SIG-M5 (cell line): ENCODE results near the gene HEY2.

ENCODE experiments used
- DNase-seq: peaks from one replicate; lab custom pipeline; 2025; lab: John Stamatoyannopoulos, UW

Gene HEY2

DNA sequence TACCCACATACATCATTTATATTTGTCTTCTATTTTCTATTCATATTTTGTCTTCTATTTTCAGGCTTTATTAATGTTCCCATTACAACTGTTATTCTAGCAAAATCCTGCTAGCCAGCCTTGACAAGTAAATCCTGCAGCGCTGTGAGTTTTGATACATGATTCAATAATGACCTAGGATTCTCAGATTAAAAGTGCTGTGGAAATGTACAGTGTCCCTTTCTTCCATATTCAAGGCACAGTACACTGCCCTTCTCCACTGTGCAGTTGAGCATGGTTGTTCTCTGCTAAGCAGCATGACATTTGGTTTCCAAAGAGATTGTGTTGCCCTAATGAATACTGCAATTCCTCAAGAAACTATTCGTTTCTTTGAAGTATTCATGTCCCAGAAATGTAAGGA, 5.8 kb upstream of the HEY2 start:
- DNase-seq = no peak

DNA sequence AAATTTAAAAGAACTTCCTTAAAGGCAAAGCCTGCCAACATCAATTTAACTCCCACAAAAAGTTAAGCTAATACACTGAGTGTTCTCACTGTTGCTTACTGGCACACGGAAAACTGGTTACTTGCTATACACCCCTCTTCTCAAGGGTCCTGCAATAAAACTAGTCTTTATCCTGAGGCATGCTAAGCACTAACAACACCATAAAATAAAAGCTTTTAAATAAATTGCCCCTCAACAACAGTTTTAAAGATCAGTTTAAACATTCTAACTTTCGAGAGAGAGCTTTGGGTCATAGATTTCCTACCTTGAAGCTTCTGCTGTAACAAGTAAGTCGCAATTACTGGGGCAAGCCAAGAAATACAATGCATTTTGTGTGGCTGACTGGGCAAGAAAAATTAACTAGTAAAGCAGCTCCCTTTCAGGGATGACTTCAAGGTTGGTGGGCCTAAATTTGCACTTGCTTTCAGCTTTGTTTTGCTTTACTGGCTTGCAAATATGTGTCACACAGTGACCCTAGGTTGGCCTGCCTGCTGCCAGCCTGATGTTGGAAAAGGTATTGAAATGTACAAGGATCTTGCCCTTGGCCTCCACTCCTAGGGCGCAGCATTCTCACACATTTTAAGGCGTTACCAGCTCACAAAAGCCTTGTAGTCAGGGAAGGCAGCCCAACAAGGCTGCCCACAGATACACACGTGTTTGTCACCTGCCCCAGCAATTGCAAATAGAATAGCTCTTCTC, 4.0 kb upstream of the HEY2 start:
- no peak for DNase-seq

DNA sequence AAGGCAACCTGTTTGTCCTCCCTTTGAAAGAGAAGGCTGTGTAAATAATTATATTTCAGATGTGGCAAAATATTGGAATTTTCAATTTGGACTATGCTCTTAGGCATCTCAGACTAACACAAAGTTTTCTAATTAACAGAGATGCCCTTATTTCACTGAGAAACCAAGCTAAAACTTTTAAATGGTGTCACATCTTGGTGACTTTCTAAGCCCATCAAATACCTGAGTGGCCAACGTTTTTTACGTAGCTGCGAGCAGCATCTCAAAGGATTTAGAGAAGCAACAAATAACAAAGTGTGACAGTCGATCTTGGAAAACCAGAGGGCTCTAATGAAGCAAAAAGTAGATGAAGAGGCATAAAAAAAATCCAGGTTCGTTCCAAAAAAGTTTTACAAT, 3.4 kb upstream of the HEY2 start:
- no peak for DNase-seq

DNA sequence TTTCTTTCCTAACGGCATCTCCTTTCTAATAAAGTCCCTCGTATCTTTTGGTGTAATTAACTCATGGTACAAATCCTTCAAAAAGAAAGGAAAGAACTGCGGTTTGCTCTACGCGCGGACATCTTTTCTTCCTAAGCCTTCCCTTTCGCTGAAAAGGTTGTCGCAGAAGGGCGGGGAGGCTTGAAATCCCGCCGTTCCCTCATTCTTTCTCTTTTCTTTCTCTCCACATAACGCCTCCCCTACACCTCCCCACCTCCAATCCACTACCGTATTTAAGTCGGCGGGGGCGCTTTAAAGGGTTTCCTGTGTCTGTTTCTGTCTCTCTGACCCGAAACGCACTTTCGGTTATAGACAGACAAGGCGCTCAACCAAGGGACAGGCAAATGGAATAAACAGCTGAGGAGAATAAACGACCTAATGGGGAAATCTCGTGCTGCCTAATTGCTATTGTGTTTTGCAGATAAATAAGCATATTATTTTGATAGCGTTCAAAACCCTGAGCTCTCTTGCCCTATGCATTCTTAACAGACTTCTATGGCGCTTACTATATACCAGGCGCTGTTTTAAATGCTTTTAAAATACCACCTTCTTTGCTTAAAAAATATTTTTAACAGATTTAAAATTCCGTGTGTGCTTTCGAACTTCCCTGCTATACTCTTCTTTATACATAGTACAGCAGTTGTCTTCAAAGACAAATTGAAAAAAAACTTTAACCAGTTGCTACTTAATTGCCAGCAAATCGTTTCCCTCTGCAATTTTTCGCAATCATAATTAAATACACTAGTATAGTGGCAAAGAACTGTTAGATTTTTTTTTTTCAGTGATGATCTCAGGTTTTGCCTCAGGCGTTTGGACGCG, 2.5 kb upstream of the HEY2 start:
- no peak for DNase-seq

DNA sequence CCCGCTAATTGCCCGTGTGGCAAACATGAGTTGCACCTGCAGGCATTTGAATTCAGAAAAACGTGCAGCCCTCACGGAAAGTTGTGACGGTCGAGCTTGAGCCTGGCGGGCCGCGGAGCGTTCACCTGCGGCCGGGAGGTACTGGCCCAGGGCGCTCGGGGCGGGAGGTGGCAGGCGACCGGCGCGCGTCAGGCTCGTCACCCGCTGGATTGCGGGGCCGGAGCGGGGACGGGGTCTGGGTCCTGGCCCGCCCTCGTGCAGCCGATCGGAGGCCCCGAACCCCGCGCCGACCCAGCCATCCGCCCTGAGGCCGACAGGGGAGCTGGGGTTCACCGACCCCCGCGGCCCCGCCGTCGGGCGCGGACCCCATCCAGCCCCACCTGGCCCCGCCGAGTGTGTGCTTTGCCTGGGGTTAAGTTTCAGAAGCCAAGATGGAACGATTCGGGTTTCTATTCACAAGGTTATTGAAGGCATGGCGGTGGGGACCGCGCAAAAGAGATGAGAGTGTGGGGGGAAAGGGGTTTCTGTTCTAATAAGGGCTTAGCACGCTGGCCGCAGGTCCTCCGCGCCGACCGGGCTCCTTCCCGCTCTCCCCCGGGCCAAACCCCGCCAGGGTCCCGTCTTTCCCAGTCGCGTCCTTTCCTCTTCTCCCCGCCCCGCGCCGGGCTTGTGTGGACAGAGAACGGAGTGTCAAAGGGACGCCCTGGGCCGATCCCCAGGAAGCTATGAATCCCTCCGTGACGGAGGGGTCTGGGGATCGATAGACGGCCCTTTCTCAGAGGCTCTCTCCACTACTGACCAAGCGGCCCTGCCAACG, 1.6 kb upstream of the HEY2 start:
- DNase-seq = no peak

DNA sequence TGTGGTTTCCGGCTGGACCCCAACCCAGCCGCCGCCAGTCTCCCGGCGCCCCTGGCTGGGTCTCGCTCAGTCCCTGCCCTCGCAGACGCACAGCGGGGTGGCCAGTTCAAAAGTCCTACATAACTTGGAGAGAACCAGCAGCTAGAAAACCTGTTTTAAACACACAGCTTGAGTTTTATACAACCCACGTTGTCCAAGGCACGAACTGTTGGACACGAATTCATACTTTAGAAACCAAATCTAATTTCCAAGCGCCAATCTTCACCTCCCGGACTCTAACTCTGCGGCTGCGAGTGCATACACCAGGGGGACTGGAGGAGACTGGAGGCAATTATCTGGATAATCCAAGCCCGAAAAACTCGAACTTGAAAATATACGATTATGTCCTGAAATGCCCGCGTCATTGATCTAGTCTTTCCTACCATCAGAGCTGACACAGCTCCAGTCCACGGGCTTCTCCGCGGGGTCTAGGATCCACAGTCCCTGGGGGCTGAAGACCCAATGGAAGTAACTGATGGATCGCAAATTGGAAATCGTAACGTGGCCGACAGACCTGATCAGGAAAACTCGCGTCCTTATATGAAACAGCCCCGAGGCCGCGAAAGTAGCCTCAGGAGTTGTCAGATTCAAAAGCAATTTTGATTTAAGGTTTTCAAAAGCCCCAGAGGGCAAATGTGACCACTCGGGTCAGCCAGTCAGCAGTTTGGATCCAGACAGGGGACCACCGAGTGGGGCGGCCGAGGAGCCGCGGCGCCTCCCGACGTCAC, 843 bp upstream of the HEY2 start:
- no peak for DNase-seq

DNA sequence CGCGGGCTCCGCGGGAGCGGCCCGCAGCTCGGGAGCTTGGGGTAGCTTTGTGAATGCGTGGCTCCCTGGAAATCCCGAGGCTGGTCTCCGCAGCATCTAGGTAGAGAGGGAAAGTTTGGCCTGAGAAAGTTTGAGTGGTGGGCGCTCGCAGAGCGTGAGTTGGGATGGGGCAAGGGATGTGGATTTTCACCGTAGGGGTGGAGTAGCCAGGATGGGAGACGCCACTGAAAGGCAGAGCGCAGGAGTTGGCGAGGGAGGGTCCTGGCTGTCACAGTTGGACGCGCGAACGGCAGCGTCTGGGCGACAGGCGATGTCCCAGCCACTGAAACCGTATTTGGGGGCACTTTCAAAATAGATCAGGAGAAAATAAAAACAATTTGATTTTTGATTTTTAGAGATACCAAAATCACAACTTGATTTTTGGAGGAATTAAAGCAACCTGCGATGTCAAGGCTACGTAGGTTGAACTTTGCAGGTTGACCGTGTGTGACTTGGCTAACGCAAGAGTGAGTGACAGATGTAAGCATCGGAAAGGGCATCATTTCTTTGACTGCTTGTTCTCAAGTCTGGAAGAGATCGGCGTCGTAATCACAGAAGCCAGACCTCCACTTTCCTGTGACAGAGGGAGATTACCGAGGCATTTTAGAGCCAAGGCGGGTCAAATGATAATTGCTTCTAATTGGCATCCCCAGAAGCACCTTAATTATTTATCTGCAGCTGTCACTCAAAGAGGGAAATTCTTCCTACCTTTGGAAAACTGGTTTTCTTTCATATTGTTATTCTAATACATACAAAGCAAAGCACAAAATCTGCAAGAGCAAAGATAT, 646 bp downstream of the HEY2 start:
- DNase-seq = no peak

DNA sequence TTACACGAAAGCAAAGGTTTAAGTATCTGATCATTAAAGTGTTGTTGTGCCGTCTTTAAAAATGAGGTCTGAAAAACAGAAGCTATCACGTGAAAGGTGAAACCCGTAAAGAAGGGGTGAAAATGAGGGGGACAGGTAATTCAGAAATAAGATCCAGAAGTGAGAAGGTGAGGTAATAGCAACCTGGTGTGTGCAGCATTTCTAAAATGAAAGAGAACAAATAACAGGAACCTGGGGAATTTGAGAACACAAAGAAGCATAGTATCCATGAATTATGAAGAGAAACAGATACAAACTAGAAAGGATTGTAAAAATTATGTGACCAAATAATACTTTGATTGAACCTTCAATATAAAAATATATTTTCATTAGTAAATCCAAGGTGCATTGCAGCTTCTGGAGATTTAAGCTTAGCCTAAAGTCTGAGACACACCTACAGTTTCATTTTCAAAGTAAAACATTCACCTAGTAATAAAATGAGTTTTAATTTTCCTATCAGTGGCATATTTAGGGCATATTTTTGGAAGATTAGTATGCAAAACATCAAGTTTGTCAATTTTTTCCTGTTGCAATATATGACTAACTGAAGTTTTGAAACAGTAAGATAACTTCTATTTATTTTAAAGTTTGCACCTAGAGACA, 1.4 kb downstream of the HEY2 start:
- DNase-seq = no peak

DNA sequence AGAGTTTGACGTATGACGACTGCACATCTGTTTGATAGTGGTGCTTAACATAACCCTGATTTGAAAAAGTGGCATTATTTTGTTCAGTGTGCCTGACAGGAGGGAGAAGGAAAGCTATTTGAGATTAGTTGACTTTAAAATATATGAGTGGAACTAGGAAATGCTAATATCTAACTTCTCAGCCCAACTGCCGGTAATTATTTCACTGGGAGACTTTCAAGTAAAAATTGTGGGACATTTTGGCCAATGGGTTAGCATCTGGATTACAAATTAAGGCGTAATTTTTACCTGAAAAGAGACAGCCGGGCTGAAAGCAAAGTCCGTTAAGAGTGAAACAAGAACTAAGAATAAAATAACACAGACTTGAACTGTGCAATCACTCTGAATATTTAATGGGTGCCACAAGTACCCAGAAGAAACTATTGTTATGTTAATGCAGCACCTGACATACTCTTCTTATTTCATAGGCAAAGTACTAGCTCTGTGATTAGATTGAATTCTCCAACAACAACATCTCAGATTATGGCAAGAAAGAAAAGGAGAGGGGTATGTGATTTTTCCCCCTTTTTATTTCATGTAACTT, 2.0 kb downstream of the HEY2 start:
- no peak for DNase-seq

DNA sequence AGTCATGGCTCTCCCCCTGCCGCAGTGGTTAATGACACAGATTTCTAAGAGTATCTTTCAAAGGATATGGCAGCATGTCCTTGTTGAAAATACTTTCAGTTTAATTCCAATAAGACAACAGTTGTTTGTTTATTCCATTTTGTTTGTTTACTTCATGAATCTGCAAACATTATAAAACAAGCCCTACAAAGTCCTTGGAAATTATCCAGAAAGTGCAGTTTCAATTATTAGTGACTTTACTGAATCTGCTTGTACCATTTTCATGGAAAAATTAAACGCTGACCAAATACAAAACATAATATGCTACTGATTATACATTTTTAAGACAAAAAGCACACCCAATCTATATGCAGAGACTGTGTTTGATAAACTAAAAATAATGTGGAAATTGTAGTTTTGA, 3.3 kb downstream of the HEY2 start:
- no peak for DNase-seq

DNA sequence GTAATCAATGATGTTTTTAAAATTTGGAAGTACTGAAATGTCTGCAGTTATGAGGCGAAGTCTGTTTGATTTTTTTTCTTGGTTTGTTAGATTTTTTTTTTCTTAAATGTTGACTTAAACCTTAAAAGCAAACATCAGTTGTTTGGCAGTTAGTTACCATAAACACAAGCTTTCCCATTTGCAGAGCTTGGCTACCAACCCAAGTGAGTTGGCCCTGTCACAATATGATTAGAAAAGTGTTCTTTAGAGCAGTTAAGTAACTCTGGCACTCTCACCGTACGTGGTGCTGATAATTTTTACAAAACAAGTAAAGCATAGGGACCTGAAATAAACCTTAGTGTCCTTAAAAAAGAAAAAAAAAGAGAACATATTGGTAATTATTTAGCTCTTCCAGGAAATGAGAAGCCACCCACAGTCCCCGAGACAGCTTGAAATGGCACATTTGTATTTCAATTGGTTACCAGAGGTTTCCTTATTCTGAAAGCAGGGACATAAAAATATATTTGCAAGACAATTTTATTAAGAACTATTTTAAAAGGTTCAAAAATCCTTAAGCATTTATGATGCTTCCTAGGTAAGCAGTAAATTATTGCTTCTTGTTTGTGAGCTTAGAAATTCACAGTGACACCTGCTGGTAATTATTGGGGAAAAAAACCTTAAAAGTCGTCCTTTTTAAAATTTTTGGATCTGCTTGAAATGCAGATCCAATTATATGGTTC, 3.9 kb downstream of the HEY2 start:
- DNase-seq = no peak

DNA sequence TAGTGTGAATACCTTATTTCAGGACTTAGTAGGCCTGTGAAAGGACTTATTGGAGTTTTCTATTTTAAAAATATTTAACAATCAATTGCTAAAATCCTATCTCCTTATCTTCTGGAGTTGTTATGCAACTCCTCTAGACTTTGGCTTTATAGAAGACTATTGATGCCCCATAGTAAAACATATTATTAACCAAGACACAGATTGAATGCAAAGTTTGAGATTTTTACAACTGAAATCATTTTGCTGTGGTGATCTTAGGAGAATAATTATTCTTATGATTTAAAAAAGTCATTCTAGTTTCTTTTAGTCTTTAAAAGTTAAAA, 4.5 kb downstream of the HEY2 start:
- no peak for DNase-seq

DNA sequence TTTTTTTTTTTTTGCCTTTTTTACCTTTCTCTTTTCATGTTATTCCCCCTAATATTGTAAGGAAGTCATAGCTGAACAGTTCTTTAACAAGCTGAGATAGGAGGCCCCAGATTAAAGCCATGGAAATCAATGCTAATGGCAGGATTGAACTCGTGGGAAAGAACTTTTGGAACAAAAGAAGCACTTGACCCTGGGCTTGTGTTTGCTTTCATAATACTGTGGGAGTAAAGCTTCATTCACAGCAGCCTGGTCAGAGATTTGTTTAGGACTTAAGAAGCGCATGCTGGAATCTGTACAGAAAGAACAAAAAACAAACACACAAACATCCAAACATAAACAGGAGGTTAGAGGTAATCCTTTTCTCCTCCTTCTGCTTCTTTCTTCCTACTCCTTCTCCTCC, 5.1 kb downstream of the HEY2 start:
- no peak for DNase-seq

DNA sequence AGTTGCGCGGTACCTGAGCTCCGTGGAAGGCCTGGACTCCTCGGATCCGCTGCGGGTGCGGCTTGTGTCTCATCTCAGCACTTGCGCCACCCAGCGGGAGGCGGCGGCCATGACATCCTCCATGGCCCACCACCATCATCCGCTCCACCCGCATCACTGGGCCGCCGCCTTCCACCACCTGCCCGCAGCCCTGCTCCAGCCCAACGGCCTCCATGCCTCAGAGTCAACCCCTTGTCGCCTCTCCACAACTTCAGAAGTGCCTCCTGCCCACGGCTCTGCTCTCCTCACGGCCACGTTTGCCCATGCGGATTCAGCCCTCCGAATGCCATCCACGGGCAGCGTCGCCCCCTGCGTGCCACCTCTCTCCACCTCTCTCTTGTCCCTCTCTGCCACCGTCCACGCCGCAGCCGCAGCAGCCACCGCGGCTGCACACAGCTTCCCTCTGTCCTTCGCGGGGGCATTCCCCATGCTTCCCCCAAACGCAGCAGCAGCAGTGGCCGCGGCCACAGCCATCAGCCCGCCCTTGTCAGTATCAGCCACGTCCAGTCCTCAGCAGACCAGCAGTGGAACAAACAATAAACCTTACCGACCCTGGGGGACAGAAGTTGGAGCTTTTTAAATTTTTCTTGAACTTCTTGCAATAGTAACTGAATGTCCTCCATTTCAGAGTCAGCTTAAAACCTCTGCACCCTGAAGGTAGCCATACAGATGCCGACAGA, 9.9 kb downstream of the HEY2 start:
- no peak for DNase-seq

DNA sequence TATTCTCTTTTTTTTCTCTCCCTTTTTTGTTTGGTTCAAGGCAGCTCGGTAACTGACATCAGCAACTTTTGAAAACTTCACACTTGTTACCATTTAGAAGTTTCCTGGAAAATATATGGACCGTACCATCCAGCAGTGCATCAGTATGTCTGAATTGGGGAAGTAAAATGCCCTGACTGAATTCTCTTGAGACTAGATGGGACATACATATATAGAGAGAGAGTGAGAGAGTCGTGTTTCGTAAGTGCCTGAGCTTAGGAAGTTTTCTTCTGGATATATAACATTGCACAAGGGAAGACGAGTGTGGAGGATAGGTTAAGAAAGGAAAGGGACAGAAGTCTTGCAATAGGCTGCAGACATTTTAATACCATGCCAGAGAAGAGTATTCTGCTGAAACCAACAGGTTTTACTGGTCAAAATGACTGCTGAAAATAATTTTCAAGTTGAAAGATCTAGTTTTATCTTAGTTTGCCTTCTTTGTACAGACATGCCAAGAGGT, 10.6 kb downstream of the HEY2 start:
- DNase-seq = no peak

DNA sequence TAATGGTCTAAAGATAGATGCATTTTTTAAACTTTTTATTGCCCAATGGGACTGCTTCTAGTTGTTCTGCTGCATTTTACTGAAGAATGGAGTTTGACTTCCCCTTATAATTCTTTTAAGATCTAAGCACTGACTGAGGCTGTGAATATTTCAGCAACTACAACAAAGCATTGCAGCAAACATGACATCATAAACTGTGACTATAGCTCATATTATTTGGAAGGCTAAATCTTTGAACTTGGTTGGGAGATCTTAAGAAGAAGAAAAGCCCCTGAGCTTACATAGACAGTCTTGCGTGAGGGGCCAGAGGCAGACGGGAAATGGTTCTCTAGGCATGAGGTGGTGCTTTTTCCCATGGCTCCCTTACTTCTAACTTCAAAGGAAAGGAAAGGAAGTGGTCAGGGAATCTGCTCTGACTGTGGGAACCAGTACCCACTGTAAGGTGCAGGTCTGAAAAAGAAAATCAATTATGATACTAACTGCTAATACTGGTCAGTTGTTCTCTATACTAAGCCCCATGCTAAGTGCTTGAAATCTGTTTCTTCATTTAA, 14.8 kb downstream of the HEY2 start:
- DNase-seq = no peak

DNA sequence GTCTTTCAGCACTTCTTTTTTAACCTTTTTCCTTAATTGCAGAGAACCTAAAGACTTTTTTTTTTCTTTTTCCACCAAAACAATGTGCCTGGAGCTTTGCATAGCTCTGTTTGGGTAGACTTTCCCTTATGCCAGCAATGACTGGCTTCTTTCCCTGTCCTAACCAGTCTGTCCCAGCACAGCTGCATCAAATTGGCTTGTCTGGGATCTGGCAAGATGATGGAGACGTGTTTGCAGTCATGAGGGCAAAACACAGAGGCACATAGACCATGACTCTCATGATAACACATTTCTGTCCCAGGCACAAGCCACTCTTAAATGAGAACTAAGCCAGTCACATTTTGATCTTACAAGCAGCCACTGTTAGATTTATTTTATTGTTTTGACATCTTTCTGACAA, 16.5 kb downstream of the HEY2 start:
- DNase-seq = no peak

DNA sequence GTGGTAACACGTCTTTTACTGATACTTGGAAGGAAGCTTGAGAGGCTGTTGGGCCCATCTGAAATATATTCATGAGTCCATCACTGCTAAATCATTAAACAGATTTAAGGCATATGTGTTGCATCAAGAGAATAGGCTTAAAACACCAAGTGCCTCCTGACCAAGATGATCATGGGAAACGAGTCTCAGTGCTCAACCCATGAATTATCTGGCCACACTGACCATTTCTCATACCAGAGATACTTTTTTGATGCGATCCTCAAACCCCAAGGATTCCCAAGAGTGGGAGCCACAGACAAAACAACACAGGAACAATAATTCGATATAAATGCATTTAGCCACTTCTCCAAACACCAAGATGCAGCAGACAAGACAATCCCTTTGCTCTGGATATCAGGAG, 17.2 kb downstream of the HEY2 start:
- no peak for DNase-seq
